HG03565 (cell line): ENCODE results near the gene LRCH3.

Experiments
- ATAC-seq: cut with Tn5 transposase; IDR thresholded peaks from one replicate; pipeline ENCODE4 v1.9.1; 2021; ENCODE audit warnings: mild to moderate bottlenecking, moderate library complexity; ENCODE audit not compliant: unreplicated experiment

LRCH3 gene

DNA sequence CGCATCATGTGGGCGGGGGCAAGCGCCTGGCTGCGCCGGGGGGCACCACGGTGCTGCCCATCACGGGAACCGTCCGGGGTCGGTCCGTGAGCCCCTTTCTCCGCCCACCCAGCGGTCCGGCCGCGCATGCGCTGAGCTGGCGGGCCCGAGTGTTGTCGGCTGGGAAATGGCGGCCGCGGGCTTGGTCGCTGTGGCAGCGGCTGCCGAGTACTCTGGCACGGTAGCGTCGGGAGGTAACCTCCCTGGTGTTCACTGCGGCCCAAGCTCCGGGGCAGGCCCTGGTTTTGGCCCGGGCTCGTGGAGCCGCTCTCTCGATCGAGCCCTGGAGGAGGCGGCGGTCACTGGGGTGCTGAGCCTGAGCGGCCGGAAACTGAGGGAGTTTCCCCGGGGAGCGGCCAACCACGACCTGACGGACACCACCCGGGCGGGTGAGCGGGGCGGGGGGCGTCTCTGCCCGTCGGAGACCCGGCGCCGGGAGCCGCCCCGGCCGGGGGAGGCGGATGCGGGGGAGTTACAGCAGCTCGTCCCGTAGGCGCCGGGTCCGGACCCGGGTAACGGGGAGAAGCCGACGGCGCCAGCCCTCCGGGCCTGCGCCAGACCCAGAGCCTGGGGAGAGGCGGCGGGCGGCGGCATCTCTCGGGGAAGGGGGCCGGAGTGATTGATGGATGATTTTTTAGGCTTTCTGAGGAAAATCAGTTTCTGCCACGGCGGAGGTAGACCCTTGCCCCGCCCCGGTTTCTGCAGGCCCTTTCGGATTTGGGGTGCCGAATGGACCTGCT, at the start of gene LRCH3:
TSS of gene LRCH3 (plus strand) at position 142 of the 779 bp plus-strand sequence. CDS start at position 167, 25 bp downstream.
- ATAC-seq, result peak; percentile 54

DNA sequence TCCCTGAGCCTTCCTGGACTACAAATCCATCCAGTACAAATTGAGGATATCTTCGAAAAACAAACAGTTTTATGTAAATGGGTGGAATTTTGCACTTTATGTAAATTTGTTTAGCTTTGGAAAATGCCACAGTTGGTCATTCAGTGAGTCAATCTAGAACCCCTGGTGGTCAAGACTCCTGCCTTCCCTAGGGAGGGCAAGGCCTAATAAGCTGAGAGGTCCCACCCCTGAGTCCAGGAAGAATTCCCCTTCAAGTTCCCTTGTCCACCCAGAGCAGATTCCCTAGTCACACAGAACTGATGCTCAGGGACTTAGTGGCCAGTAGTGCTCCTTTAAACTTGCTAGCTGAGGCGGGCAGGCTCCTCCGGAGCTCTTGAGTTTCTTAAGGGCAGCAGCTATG, 48.3 kb upstream of the LRCH3 start:
- no peak for ATAC-seq

DNA sequence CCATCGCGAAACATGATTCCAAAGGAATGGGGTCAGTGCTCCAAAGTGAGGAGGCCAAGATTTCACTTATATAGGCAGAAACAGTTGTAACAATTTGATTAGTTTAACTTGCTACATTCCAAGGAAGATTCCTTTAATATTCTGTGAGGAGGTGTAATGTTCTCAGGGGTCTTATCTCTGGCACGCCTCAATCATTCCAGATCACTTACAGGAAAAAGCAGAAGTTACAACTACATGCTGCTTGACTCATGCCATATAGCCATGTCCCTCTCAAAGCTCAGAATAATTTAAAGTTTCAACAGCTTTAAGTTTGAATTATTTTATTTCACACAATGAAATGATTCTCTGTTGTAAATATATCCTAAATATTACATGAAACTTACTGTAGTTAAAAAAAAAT, 44.8 kb upstream of the LRCH3 start:
- ATAC-seq, result no peak

DNA sequence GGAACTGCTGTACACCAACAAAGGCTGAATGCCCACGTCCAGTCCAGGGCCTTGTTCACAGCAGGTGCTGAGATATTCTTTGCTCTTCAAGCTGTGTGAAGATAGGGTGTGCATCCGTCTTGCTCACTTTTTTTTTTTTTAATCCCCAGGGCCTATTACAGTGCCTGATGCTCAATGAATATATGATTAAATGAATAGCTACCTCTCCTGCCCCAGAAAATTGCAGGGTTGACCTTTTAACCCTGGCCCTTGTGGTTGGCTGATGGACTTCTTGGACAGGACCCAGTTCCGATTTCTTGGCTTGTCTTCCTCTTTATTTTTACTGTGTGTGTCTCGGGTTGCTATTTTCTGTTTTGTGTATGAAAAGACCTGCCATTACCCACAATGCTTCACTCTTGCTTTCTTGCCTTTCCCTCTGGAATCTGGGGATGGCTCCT, 44.2 kb upstream of the LRCH3 start:
- no peak for ATAC-seq

DNA sequence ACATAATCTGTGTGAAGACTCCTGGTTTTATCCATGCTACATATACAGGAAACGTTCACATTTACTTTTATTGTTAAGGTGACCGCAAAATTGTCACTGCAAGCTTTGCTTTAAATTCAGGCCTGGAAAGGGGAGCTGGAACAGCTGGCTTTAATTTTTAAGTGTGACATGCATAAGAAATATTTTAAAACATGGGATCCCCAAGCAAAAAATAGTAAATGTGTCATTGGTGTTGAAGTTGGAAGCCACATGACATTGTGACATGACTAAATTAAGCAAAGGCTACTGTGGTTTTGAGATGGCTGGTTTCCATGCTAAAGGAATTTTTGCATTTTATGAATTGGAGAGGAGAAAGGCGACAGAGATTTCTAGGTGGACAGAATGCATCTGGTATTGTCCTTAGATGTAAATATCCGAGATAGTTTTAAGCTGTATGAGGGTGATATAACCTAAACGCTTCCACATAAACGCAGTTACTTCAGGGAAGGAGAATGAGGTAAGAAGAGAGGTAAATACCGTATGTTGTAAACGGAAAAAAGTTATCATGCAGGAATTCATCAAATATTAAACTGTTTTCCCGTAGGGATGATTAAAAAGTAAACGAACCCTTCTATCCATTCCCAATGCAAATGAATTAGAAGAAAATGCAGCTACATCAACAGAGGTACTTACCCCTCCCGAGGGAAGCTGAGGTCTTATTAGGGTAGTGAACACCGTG, 42.3 kb upstream of the LRCH3 start:
- ATAC-seq, result no peak

DNA sequence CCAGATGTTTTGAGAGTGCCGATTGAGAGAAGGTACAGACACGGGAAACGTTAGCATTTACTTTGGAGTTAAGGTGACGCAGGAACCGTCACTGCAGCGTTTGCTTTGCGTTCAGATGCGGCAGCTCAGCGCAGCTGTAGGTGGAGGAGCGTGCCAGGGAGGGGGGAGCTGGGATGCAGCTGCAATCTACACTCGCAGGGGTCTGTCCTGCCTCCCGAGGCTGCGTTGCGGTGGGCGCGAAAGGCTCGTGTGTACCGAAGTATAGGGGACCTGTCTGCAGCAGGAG, 41.8 kb upstream of the LRCH3 start:
- peak; percentile 8 for ATAC-seq

DNA sequence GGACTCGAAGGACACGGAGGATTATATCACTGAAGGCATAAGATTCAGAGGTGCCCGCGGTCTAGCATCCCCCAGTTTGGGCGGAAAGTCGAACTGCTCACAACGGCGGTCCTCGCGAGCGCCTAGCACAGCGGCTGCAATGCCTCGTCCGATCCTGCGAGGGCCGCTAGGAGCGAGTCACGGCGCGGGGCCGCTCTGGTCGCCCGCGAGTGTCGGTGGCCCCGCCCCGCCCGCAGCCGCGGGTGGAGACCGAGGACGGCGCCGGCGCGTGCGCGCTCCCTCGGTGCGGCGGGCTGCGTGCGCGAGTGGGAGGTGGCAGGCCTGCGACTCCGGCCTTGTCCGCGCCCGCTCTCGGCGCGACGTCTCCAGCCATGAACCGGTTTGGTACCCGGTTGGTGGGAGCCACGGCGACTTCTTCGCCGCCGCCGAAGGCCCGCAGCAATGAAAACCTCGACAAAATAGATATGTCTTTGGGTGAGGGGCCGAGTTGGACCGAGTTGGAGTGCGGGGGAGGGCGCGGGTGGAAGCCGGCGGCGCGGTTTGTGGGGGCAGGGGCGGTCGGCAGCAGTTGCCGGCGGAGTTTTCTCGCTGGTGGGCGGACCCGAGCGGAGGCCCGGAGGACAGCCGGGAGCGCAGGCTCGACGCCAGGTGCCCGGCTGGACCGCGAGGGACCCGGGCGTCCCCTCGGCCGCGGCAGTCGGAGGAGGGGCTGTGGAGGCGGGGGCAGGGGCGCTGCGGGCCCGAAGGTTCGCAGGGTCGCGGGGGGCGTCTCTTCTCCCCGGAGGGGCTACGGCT, 41.3 kb upstream of the LRCH3 start, which contains the start of gene FYTTD1:
TSS of gene FYTTD1 (plus strand) at position 283 of the 795 bp plus-strand sequence. CDS start at position 372, 89 bp downstream.
- peak; percentile 67 for ATAC-seq

DNA sequence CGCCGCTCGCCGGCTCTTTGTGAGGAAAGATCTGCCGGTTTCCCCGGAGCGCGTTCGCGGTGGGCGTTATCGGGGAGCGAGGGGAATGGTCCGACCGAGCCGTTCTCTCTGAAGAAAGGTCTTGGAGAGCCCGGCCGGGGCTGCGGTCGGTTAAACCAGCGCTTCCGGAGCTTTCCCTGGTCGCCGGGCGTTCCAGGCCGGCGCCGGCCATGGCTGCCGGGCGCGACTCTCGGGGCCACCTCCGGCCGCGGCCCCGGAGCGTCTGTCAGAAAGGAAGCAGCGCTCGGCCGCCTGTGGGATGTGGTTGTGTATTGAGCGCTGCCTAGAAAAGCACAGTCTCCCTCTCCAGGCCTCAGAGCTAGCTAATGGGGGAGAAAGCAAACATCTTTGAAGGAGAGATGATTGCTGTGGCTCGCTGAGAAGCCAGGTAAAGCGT, 40.6 kb upstream of the LRCH3 start:
- peak; percentile 32 for ATAC-seq

DNA sequence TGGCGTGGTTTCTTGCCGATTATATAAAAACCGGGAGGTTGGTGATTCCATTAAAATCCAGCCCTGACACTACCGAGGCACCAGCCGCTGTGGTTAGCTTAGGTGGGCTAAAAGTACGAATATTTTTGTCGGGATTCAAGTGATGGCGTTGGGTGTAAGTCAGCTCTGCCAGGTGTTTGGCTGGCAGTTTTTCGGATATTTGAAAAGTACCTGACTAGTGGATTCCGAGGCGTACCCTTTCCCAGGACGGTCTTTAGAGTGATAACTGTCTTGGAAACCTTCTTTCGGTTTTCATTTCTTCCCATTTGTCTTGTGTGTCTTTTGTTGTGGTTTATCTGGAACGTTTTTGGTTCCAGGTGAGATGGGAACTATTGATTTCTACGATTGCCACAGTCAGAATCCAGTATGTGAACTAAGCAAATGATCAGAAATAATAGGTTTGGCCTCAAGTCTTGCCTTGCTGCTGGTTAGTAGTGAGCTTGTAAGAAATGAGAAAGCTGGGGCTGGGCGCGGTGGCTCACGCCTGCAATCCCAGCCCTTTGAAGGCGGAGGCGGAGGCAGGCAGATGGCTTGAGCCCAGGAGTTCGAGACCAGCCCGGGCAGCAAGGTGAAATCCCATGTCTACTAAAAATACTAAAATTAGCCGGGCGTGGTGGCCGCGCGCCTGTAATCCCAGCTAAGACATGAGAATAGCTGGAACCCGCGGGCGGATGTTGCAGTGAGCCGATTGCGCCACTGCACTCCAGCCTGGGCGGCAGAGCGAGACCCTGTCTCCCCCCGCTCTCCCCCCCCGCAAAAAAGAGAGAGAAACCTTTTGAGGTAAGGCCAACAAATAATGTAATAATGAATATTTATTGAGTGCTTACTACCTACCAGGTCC, 40.0 kb upstream of the LRCH3 start:
- no peak for ATAC-seq

DNA sequence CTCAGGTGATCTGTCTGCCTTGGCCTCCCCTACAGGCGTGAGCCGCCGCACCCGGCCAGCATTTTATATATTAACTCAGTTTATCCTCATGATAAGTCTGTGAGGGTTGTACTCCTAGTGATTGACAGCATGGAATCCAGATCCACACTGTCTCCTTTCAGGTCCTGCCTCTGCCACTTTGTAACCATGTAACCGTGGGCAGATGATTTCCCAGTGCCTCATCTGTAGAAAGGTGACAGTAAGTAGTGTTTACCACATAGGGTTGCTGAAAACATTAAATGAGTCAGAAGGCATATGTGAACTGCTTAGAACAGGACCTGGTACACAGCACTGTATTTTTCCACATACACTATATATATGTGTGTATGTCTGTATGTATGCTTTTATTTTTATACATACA, 38.9 kb upstream of the LRCH3 start:
- ATAC-seq, result no peak

DNA sequence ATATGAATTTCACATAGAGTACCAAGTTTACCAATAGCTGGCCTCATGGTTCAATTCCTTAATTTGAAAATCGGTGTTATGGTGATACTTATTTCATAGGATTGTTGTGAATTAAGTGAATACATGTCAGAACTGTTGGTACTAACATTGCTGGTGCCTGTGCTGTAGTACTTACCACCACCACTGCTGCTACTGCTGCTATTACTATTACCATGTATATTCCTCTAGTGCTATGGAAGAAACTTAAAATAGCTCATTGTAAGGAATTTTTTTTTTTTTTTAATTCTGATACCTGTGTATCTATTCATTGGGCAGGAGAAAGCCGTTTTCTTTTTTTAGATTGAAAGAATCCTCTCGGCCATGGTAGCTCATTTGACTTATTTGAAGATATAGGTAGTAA, 37.8 kb upstream of the LRCH3 start:
- no peak for ATAC-seq

DNA sequence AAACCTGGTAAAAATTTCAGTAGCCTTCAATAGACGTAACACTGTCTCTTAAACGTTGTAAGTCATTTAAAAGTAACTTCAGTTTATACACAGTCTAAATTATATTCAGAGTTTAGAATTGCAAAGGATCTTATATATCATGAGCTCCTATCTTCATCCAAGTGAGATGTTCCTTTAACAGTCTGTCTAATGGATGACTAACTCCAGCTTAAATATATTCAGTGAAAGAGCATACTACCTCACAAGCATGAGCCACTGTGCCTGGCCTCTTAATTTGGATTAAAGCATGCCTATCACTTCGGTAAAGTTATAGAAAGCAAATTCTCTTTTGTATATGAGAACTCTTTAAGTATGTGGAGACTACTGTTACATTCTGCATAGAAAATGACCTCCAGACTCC, 34.4 kb upstream of the LRCH3 start:
- no peak for ATAC-seq

DNA sequence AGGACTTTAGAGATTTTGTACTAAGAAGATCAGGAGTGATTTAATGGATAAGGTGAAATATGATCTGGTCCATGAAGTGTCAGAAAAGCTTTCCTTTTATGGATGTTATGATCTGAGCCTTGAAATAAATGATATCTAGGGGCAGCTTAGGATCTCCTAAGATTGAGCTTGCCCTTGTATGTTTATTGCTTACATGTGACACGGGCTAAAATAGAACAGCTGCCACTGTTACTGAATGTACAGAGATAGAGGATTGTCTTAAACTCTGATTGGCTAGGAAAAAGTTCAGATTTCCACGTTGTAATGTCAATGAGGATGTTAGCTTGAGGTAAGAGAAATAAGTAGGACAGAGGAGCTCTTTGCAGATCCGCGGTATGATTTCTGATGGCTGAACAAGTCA, 32.5 kb upstream of the LRCH3 start:
- ATAC-seq, result no peak

DNA sequence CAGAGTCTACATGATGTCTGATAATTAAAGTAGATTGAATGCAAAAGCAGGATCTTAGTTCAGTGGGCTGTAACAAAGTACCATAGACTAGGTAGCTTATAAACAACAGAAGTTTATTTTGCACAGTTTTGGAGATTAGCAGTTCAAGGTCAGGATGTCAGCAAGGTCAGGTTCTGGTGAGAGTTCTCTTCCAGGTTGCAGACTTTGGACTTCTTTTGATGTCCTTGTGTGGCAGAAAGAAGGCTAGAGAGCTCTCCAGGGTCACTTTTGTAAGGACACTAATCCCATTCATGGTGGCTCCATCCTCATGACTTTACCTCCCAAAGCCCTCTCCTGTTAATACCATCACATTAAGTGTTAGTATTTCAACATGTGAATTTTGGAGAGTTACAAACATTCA, 29.3 kb upstream of the LRCH3 start:
- ATAC-seq, result no peak

DNA sequence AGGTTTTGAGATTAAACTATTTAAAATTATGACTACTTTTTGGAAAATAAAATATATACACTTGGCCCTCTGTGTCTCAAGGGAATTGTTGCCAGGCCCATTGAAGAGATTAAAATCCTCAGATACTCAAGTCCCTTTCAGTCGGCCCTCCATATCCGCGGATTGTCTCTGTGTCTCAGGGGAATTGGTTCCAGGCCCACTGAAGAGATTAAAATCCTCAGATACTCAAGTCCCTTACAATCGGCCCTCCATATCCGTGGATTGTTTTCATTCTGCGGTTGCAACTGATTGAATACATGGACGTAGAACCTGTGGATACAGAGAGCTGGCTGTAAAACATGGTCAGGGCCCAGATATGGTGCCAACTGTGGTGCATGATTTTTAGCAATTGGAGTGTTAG, 15.7 kb upstream of the LRCH3 start:
- ATAC-seq, result no peak

DNA sequence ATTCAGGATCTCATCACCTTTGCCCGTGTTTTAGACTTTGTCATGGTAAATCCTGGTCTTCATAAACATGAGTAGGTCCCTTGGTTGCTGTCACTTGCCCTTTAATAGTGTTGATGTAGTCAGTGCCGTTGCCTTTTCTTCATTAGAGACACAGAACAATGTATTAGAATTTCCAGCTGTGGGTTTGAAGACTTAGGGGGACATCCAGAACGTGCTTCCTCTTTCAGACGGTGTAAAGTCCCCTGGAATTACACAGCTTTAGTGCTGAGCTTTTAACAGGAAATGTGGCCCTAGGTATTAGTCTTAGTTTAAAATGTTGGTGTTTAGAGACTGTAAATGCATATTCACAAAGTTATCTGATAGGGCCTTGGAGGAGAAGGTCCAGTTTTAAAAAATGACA, 8.8 kb upstream of the LRCH3 start:
- ATAC-seq, result no peak

DNA sequence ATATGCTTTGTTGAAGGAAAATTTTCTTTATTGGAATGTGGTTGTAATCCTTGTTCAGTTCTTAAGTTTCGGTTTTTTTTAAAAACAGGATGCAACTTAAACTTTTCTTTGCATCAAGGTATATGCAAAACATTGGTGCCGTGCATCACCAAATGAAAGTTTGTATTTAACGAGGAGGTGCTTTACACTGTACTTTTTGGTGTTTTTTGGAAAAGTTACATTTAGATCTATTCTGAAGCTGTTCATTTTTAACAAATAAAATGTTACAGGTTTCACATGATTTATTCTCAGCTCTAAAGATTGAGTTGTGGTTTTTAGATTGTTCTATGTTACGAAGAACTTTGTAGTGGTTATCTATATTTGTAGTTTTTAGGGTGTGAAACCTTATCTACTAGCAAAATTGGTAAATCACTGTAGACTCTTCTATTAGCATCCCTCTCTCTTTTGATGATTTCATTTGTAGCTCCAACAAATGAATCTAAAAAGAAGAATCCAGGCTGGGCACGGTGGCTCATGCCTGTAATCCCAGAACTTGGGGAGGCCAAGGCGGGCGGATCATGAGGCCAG, 7.0 kb upstream of the LRCH3 start:
- ATAC-seq, result no peak

DNA sequence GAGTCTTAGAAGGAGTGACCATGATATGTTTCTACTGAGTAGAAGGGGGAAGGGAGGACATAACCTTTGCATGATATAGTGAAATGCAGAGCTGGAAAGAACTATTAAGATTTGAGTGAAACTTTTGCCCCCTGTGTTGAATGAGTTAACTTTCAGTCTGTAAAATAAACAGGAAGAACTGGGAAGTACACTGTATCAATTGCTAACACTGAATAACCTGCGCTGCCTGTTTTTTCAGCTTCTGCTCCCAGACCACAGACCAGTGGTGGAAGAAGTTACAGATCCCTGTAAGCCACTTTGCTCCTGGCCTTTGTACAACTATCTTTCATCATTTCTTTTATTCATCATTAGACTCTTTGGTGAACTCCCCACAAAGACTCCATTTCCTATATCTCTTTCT, 3.6 kb upstream of the LRCH3 start:
- no peak for ATAC-seq

DNA sequence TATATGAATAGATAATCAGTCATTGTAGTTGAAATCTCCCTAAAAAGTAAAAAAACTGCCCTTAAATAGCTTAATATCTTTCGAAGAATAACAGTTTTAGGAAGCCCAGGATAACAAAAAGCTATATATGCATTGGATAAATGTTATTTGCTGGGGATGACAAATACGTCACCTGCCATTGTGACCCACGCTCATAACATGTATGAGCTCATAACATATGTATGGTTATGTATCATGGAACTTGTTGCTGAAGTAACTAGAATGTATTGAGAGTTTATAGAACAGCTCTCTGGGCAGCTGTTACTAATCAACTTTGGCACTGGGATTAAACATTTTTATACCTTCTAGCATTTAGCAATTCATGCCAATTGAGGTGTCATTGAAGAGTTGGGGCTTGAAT, 1.7 kb upstream of the LRCH3 start:
- no peak for ATAC-seq

DNA sequence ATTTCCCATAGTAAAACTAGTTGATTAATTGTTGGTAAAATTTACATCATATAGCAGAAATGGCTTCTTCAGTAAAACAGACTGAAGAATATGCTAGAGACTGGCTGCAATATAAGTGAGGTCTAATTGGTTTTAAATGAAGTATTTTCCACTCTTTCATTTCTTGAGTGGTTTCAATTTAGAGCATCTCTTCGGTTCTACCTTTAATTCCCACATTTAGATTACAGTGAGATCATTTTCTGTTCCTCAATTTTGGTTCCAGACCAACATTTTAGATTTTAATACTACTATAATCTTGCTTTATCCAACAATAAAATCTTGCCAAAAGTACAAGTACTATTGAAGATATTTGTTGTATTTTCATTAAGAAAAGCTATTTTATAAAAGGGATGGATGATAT, 1.0 kb upstream of the LRCH3 start:
- ATAC-seq, result no peak
